Fibroblast of skin of left quadriceps (primary cell): ENCODE measurements around the gene ARID3A.

Experiments used
- DNase-seq, 2 experiments: peaks; one replicate each; pipeline ENCODE4 v3.0.0-alpha.2; 2013; ENCODE audit warnings: low read depth in 2 of 2

Gene ARID3A

GRCh38 chr19:1003283-1003682, 77.4 kb downstream of the ARID3A start:
- DNase-seq, result no peak

GRCh38 chr19:1004204-1004802, 78.5 kb downstream of the ARID3A start:
- no peak for DNase-seq

- DNase-seq, result no peak
Measured at GRCh38 chr19:1004803-1005664, 79.2 kb downstream of the ARID3A start.

- no peak for DNase-seq
Measured at GRCh38 chr19:1006711-1007398, 81.0 kb downstream of the ARID3A start.

- DNase-seq, result no peak
Measured at GRCh38 chr19:1007399-1008251, 81.8 kb downstream of the ARID3A start.

GRCh38 chr19:1008268-1009040, 82.6 kb downstream of the ARID3A start:
- DNase-seq, result no peak

GRCh38 chr19:1009041-1009980, 83.5 kb downstream of the ARID3A start:
- no peak for DNase-seq

GRCh38 chr19:1009981-1010538, 84.2 kb downstream of the ARID3A start:
- no peak for DNase-seq

- DNase-seq, result no peak
Measured at GRCh38 chr19:1010586-1011510, 85.0 kb downstream of the ARID3A start.

GRCh38 chr19:1011831-1012333, 86.0 kb downstream of the ARID3A start:
- DNase-seq, result no peak

- no peak for DNase-seq
Measured at GRCh38 chr19:1012334-1012733, 86.5 kb downstream of the ARID3A start.

GRCh38 chr19:1013218-1013617, 87.4 kb downstream of the ARID3A start:
- no peak for DNase-seq

GRCh38 chr19:1014161-1015060, 88.6 kb downstream of the ARID3A start:
- DNase-seq, result no peak

- DNase-seq, result no peak
Measured at GRCh38 chr19:1015061-1015781, 89.4 kb downstream of the ARID3A start.

- DNase-seq, result no peak
Measured at GRCh38 chr19:1015782-1016646, 90.2 kb downstream of the ARID3A start.
